Activated CD4-positive, alpha-beta T cell treated with anti-CD3 and anti-CD28 coated beads, Interleukin-2, amount 50 U/mL, for 1 hour (primary cell): Measurements from ENCODE around the gene KRTAP4-6.
"Not testable (repeated sequence)": the region's sequence is repeated elsewhere in the genome, so short reads cannot be mapped to it uniquely, and the experiment has no call there.

ENCODE experiments used
- DNase-seq: peaks from one replicate; pipeline ENCODE4 v3.0.0-alpha.2; 2020

KRTAP4-6 gene

GRCh38 chr17:41104386-41105038, 35.8 kb downstream of the KRTAP4-6 start:
- DNase-seq = not testable (repeated sequence)

GRCh38 chr17:41103896-41104295, 36.4 kb downstream of the KRTAP4-6 start:
- DNase-seq = no peak

GRCh38 chr17:41101586-41102259, 38.6 kb downstream of the KRTAP4-6 start, which contains the start of gene KRTAP4-16:
KRTAP4-16 (minus strand) TSS chr17:41102209; CDS start chr17:41102209, 0 bp downstream.
- DNase-seq = no peak

GRCh38 chr17:41099682-41100480, 40.5 kb downstream of the KRTAP4-6 start:
- DNase-seq = not testable (repeated sequence)

GRCh38 chr17:41098481-41098880, 41.9 kb downstream of the KRTAP4-6 start:
- DNase-seq = no peak

GRCh38 chr17:41098042-41098441, 42.3 kb downstream of the KRTAP4-6 start, which contains the start of gene KRTAP4-8:
KRTAP4-8 (minus strand) TSS chr17:41098142; CDS start chr17:41098084, 58 bp downstream.
- no peak for DNase-seq

- no peak for DNase-seq
Measured at GRCh38 chr17:41096055-41096454, 44.3 kb downstream of the KRTAP4-6 start.
